GF-D8 (cell line): ENCODE measurements around the gene CNTN5.

Source experiments
- DNase-seq: peaks from one replicate; lab custom pipeline; 2025; lab: John Stamatoyannopoulos, UW

The CNTN5 gene

DNA sequence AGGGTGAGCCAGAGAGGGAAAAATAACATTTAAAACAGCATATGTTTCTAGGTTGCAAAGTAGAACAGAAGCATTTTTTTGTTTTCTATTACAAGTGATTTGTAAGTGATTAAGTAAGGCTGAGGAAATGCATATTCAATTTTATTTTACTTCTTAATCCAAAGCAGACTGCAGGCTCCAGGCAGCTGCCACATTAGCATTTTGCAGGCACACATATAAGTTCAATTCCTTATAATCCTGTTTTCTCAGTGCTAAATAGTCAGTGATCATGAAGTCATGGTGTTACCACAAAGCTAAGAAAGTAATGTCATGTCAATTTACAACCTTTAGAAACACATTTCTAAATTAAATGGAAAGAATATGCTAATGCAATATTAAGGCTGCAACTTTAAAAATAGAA lies 149.8 kb downstream of the CNTN5 start:
- no peak for DNase-seq

DNA sequence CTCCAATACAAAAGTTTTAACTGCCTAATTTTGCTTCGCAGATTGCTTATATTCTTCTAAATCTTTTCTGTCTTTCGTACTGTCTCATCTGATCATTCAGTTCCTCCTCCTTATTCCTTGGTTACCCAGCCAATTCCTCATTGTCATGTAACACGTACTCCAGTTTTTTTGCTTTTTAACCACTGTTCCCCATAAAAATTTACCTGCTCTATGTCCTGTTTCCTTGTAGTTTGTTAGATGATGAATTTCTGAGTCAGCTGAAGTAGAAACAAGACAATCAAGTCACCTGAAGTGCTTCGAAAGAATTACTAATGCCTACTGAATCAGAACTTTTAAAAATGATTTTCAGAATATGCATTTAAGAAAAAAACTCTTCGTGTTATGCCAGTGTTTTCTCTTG lies 150.6 kb downstream of the CNTN5 start:
- DNase-seq = no peak

DNA sequence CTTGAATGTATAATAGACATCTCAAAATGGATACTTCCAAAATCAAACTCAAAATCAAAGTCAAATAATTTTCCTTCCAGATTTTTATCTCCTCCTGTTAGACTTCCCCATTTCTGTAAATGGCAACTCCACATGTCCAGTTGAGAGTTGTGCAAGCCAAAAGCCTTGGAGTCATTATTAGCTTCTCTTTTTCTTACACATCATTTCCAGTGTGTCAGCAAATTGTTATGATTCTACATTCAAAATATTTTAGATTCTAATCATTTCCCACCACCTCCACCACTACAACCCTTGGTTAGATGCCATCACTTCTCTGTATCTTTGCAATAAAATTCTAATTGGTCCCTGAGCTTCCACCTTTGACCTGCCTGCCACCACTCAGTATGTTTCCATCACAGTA lies 155.7 kb downstream of the CNTN5 start:
- DNase-seq = no peak

DNA sequence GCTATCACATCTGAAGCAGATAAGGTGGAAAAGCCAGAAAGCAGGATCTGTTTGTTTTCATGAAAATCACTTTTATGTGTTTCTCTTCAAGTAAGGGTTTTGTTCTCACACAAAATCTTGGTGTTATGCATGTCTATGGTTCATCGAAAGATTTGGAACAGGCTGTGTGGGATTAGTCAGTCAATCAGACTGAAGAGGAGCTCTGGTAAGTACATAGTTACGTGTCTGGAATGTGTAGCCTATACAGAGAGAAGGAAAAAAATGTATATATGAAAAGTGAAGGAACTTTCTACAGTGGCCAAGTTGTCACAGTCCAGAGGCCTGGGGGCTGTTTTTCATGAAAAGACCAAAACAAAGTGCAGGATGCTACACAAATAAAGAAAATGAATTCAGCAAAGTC lies 156.7 kb downstream of the CNTN5 start:
- DNase-seq = no peak

DNA sequence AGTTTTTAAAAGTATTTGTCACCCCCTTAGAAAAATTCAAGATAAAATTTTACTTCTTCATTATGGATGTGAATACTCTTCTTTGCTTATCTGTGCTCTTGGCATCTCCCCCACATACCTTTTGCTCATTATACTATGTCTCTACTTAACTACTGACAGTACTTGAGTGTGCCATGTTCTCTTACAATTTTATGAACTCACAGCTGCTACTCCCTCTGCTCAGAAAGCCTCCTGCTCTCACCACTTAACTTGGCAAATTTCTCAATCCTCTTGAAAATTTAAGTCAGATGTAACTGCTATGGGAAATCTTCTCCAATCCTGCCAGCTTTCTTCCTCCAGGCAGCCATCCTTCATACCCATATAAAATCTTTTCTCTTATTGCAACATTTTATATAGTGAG lies 163.4 kb downstream of the CNTN5 start:
- DNase-seq = no peak

DNA sequence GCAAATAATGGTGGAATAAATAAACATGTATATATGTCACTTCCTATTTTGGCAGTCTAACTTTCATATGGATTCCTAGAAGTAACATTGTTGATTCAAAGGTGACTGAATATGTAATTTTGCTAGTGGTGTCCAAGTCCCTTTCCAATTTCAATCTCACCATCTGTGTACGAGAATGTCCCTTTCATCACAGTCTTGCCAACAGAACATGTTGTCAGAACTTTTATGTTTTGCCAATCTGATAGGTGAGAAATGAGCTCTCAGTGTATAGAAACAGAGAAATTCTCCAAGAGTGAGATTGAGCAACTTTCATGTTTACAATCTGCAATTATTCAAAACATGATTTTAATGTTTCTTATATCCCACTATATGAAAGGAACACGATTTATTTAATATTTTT lies 167.5 kb downstream of the CNTN5 start:
- DNase-seq = no peak

DNA sequence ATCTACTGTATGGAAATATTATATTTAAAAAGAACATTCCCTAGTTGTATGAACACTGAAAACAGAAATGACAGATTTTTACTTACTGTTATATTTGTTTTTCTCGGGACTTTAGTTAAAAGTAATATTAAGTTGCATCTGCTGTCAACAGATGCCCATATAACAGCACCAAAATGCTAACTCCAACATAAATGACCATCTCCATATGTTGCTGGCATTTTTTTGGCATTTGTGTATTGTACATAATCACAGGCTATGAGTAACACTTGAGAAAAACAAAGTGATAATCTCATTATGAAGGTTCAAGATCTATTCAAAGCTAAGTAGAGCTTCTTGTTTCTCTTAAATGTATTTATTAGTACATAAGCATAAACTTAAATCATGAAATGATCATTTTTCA lies 172.0 kb downstream of the CNTN5 start:
- no peak for DNase-seq

DNA sequence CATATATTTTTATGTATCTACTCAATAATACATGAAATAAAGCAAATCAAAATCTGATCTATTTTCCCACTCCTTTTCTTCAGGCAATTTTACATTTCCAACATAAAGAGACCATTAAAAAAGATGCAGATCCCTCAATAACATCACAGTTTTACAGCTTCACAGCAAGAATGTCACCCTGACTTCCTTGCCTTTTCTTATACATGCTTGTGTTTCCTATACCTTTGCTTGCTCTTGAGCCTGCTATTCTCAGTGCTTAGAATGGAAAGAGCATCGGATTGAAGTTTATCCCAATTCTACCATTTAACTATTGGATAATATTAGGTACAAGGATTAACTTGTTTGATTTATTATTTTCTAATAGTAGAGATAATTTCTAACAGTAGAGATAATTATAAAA lies 176.7 kb downstream of the CNTN5 start:
- no peak for DNase-seq

DNA sequence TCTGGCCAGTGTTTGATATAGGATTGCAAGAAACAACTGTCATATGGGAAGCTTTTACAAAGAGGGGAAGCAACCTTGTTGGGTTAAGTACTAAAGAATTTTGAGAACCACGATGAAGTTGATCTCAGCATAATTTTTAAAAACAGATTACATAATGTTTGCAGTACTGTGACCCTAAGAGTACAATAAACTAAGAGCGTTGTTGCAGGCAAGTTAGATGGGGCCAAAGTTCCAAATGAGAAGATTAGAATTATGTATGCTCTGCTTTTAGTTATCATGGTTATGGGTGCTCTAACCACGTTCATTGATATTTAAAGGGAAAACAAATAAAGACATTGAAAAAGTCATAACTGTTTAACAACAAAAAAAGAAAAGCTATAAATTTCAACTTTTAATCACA lies 177.5 kb downstream of the CNTN5 start:
- no peak for DNase-seq

DNA sequence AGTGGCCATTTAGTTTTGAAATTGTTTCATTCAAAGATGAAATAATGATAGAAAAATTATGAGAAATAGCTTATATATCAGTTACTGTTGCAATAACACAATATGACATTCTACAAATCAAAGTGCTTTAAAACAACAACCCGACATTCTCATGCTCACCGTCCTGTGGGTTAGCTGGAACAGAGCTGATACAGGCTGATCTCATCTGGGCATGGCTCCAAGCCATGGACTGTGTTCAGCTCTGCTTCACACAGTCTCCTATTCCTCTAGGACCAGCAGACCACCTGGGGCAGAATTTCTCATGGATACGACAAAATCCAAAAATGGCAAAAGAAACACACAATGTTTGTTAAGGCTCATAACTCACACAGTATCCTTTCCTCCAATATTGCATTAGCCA lies 178.6 kb downstream of the CNTN5 start:
- no peak for DNase-seq

DNA sequence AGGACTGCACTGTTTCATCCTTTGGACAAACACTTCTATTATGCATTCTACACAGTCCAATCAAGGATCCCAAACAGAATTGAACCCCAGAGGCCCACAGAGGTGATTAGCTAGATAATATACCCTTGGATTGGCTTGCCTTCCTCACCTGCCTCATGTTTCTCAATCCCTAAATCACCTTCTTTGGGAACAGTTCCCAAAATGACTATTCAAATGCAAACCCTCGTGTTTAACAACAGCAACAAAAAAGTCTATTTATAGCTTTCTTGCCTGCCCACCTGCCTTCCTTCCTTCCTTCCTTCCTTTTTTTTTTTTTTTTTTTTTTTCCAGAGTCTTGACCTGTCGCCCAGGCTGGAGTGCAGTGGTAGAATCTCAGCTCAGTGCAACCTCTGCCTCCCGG lies 180.0 kb downstream of the CNTN5 start:
- no peak for DNase-seq

DNA sequence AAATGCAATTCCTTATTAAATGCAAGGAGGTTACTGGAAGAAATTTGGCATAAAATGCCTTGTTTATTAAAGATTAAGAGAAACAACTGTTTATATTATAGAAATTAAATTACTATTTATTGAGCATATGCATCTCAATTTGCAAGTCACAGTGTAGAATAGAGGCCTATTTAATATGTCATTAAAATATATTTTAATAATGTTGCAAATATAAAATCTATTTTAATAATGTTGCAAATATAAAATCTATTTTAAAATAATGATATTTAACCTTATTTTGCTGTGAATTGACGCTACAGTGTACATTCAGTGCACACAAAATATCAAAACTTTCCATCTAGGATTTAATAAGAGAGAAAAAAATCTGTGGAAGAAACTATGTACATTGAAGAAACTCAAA lies 188.1 kb downstream of the CNTN5 start:
- no peak for DNase-seq

DNA sequence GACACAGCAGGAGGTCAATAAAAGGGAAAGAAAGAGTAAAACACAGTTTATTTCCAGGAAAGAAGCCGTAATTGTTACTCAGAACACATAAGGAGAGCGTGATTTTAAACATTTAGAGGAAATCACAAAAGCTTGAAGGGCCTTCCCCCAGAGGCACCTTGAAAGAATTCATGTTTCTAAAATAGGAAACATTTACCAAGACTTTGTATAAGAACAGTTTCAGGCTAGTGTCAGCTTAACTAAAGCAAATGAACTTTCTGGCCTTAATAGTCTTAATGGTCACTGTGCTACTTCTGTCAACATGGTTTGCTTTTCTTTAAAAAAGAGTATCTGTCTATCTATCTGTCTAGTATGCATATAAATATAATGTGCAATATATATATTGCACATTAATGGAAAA lies 208.8 kb downstream of the CNTN5 start:
- DNase-seq = no peak

DNA sequence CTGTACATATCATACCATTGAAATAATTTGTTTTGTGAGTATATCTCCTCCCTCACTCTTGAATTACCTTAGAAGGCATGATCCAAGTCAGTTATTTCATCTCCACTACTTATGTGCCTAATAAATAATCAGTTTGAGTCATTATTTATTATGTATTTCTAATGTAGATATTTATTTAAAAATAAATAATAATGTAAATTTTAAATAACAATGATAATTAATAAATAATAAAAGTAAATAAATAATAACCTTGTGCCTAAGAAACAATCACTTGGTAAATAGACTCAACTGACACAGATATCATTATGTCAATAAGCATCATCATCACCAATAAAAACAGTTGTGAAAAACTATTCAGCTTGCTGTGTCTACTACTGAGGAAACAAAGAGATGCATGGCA lies 213.8 kb downstream of the CNTN5 start:
- no peak for DNase-seq

DNA sequence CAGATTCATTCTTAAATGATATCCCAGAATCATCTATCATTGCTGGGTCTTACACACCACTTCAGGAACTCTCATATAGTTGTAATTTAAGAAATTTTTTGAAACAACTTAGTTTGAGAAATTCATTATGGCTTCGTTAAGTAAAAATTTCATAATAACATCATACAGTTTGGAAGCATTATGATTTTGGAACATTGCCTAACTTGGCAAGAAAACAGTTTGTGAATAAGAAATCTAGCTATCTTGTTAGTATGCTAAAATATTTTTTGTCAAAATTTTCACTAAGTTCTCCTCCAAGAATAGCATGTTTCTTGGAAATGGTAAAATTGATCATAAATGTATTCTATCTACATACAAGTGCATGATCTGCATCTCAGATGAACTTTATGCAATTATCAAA lies 217.7 kb downstream of the CNTN5 start:
- DNase-seq = no peak

DNA sequence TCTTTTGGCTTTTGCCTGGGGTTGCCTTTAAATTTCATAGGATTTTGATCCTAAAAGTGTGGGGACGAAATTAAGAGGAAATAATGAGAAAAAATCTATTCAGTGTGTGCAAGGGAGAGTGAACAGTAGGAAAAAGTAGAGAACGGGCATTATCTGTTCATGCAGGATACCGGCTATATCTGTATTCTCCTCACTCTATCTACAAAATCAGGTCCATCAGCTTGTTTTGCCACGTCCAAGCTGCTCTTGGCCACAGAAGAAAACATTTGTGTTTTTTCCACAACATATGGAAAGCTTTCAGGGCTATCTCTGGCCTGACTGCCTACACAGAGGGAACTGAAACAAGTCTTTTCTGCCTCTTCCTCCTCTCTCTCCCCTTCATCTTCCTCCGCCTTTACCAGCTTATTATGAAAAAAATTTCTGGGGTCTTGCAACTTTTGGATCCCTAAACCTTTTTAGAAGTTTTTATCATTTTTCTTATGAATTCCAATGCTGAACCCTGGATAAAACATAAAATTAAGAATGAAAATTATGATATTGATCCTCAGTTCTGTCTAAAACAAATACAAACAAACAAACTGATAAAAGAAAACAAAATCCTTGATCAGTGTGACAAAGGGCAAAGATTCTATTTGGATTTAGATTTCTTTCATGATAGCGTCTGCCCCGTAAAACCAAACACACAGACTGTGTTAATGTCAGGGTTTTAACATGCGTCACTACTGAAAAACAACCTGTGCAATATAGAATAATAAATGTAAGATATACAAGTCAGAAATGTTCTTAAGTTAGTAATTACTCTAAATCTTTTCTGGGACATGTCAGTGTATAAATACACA lies 219.7 kb downstream of the CNTN5 start:
- no peak for DNase-seq

DNA sequence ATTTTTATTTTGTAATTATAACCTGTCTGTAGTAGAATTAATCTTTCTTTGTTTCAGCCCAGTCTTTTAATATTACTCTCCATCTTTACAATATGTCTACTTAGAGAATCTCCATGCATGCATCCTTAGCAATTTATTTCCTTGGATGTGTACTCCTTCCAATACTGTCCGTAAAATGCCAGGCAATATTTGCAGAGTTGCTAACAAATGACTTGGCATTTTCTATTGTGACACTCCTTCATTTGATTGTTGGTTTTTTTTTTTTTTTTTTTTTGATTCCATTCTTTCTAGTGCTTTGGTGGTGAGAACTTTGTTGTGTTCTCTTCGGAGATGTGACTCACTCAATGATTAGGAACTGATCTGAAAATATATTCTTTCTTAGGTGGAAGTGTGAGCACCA lies 220.3 kb downstream of the CNTN5 start:
- DNase-seq = no peak

DNA sequence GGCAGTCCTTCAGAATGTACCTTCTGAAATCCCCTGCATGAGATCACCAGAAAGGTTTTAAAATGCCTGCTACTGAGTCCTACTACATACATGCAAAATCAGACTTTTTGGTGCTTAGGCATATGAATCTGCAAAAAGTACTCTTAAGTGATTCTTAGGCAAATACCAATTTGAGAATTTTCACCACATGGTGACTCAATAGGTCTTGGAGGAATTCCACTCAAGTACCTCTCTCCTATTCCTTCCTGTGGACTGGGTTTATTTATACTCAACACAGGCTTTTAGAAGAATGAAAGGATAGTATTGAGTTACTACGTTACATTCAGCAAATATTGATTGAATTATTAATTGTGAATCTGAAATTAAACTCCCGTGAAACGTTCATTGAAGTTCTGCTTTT lies 223.9 kb downstream of the CNTN5 start:
- no peak for DNase-seq

DNA sequence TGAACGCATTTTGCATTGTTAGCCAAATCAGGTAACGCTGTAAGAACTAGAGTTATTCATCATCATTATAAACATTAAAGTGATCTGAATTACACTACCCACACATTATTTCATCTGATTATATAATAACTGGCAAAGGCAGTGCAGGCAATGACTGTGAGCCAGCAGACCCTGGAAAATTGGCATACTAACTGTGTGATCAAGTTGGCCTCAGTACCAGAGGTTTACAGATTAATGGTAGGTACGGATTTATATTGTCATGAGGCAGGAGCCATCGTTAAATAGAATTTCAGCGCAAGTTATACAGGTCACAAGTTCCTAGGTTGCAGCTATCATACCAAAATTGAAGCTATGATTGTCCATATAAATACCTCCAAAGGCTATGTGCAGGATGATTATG lies 225.4 kb downstream of the CNTN5 start:
- no peak for DNase-seq

DNA sequence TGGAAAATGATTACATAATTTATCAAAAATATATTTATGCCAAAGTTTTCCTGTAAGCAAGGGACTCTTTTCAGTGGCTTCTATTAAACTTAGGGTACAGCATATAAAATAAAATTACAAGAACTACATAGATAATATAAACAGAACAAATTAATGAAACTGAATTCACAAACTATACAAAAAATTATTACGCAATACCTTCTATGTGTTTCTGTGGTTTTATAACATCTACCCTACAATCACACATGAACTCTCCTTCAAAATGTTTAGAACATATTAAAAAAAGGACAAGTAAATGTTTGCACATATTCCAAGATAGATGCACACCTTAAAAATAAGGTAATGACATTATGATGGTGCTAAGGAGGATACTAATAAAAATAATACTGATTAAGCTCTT lies 235.9 kb downstream of the CNTN5 start:
- no peak for DNase-seq

DNA sequence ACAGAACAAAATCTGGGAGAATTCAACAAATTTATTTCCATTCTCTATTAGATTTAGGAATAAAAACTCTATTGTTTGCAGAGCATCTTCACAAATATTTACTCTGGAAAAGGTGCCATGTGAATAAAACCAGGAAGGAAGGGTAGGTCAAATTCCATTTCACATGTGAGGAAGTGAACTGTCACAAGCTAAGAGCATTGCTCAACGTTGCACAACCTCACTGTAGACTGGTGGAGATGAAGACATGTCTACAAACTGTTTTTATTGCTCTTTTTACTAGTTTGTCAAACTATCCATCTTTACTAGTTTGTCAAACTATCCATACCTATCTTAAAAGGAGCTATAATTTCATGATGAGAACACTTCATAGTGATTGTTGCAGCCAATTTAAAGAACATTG lies 236.4 kb downstream of the CNTN5 start:
- peak; percentile 47 for DNase-seq

DNA sequence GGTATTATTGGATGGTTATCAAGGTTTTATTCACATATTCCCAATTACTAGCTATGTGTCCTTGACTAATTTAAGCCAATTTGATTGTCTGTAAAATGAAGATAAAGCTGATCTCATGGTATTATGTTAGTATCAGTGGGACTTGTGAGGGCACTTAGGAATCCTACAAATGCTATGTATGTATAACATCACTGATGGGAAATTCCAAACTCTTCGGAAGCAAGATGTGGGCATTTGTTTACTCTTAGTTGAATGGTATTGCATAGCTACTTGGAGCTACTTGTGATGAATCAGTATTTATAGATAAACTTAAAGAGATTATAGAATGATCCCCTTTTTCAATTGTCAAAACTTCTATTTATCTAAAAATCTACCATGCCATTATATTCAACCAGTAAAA lies 239.9 kb downstream of the CNTN5 start:
- no peak for DNase-seq

DNA sequence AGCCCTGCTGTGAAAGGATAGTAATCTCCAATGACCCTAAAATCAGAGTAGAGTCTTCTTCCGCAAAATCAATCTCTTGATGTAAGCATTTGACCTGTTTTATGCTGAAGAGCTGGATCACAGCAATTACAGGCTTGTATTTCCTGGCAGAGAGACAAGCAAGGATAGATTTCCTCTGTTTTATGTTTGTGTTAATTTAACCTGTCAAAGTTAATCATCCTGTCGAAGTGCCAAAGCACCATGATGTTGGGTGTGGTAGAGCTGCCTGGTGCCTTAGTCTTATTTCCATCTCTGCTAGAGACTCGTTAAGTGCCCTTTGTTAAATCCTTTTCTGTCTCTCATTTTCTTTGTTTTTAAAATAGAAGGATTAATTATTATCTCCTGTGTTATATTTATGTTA lies 248.1 kb downstream of the CNTN5 start:
- no peak for DNase-seq

DNA sequence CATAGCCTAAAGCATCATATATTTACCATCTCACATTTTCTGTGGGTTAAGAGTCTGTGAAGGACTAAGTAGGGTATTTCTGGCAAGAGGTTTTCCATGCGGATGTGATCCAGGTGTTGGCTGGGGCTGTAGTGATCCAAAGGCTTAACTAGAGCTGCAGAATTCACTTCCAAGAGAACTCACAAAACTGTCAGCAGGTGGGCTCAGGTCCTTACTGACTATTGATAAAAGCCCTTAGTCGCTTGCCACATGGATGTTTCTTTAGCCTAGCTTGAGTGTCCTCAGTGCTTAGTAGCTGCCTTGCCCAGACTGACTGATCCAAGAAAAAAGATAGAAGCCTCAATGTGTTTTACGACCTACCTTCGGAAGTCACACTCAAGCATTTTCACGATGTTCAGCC lies 250.8 kb downstream of the CNTN5 start:
- DNase-seq = no peak

DNA sequence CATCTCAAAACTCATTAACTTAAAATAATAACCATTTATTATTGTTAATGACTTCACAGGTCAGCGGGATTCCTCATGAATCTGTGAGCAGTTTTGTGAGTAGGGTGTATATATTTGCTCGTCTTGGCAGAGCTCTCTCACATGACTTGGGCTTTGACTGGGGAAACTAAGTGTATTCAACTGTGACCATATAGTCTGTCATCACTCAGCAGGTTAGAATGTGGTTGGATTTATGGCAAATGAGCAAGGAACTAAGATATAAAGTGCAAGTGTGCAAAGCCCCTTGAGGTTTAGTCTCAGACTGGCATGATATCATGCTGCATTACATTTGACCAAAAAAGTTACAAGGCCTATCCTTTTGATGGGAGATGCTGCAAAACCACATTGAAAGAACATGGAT lies 254.8 kb downstream of the CNTN5 start:
- DNase-seq = no peak
